ENCODE data around the gene PPP2R5B. TPM values are rescaled to one million over a fixed set of nuclear protein-coding genes. Genes with fewer than 3 reads are reported as not detected.

The PPP2R5B gene
- total RNA-seq, 1 donor from 2014 or later = 8.9 TPM

DNA sequence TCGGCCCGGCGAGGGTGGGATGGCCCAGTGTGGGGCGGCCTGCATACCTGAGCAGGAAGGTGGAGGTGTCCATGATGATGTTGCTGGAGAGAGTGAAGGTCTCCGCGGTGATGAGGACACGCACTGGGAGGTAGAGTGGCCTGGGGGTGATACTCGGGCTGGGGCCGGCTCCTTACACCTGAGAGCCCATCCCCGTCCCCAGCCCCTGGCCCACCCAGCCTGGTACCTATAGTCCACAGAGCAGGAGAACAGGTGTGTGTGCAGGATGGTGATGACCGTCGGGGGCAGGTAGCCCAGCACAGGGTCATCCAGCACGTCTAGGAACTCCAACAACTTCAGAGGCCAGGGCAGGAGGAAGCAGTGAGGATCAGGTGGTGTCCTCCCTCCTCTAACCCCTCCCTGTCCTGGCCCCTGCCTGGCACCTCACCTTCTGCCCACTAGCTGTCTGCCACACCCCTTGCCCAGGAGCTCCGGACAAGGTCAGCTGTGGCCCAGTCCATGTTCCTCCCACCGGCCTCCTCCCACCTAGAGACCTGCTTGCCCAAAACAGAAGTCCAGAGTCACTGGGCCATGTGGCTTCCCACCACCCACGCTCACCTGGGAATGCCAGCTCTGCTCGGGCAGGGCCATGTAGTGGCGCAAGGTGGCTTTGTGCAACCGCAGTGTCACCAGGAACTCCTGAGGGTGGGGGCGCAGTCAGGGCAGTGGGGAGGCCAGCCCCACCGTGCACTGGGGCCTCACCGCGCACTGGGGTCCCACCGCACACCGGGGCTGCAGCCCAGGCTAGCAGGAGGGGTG, 18.8 kb upstream of the PPP2R5B start:
- intact Hi-C loops (cut with micrococcal nuclease) = no loop called here

DNA sequence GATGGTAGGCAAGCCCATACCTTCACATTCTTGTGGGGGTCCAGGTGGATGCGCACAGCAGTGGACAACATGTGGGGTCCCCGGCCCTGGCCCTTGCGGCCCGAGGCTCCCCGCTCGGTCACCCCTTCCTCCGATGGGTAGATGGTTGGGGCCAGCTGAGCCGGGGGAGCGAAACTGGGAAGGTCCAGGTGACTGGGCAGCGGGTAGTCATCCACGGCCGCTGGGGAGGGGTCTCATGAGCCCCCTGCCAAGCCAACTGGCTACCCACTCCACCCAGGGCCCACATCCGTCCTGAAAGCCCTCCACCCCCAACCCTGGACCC, 18.2 kb upstream of the PPP2R5B start:
- intact Hi-C loops (cut with micrococcal nuclease) = no loop called here

DNA sequence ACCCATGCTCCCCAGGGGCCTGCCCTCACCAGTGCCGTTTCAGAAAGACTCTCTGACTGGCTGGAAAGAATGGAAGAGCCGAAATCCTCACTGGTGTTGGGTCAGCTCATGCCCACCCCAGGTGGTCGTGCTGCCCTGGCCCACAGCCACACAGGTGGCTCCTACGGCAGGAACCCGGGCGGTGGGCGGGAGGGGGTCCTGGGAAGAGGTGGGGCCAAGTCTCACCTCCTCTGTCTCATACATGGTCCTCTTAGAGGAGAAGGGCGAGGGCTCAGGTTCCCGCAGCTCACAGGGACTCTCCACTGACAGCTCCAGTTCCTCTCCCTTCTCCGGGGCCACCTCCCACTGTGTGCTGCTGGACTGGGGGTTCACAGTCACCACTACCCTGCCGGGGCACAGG, 15.7 kb upstream of the PPP2R5B start:
- intact Hi-C loops (cut with micrococcal nuclease) = no loop called here

DNA sequence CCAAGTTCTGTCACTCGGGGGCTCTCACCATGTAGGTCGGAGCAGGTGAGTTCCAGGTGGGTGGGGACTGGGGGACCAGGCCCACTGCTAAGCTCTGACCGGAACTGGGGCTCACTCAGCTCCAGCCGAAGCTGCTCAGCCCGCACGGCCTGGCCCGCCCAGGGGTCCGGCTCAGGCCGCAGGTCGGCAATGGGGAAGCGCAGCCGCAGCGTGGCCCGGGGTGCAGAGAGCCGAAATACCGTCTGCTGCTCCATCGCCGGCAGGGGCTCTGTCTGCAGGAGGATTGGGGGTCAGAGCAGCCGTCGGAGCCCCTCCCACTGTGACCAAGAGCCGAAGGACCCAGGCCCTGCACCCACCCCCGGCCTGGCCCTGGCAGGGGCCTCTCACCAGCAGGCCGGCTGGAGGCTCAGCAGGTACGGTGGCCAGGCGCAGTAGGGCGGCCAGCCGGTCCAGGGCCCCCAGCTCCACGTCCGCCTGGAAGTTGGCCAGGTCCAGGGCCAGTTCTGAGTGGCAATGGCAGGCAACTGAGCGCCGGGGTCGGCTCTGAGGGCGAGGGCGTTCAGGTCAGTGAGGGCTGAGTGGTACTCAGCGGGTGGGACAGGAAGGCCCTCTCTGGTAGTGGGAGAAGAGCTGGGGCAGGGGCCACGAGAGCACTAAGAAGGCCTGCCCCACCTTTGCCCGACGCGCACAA, 14.7 kb upstream of the PPP2R5B start:
- intact Hi-C loops (cut with micrococcal nuclease) = no loop called here

DNA sequence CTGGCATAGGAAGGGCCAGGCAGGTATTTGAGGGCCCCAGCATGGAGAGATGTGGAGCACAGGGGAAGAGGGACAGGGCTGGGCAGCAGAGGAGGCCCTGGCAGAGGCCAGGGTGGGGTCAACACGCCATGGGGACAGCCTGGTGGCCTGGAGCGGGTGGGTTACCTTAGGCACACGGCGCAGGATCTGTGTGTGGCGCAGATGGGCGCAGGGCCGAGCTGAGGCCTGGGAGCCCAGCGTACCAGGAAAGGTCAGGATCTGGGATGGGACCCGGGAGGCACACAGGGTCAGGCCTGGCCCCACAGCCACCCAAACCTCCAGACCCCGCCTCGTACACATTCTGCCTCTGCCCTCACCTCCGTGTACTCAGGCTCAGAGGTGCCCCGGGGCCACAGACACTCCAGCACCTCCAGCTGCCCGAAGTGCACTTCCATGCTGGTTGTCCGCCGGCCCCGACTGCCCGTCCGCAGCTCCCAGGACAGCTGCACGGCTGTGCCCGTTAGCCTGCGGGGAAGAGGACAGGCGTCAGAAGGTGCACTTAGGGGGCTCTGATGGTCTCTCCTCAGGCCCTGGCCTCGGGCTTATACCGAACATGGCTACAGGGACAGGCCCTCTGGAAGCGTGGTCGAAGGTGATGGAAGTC, 13.9 kb upstream of the PPP2R5B start:
- intact Hi-C loops (cut with micrococcal nuclease) = no loop called here

DNA sequence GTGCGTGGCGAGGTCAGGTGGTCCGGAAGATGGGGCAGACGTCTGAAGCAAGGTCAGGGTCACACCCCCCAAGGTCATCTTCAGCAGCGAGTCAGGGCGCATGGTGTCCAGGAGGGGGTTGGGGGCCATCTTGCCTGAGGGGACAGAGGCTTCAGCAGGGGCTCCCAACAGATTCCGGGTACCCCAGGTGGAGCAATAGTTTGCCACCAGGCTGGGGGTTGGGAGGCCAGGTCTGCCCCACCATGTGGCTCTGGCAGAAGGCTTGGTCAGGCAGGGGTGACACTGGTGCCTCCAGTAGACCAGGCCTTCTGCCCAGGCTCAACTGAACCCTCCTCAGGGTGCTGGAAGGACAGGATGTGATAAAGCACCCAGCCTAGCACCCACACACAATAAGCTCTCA, 13.3 kb upstream of the PPP2R5B start:
- intact Hi-C loops (cut with micrococcal nuclease) = no loop called here

DNA sequence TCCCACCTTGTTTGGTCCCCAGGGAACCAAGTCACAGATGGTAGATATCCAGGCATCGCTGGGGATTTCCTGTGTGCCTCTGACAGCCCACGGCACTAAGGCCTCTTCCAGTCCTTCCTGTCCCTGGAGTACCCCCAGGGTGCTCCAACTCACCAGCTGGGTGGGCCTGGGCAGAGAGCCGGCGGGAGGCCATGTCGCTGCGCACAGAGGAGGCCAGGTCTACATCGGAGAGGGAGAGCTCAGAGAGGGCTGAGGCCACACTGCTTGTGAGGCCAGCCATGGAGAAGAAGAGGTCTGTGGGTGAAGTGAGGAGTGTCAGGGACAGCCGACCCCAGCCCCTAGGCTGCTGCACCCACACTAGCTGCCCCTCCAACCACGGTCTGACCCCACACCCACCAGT, 12.8 kb upstream of the PPP2R5B start:
- intact Hi-C loops (cut with micrococcal nuclease) = no loop called here

DNA sequence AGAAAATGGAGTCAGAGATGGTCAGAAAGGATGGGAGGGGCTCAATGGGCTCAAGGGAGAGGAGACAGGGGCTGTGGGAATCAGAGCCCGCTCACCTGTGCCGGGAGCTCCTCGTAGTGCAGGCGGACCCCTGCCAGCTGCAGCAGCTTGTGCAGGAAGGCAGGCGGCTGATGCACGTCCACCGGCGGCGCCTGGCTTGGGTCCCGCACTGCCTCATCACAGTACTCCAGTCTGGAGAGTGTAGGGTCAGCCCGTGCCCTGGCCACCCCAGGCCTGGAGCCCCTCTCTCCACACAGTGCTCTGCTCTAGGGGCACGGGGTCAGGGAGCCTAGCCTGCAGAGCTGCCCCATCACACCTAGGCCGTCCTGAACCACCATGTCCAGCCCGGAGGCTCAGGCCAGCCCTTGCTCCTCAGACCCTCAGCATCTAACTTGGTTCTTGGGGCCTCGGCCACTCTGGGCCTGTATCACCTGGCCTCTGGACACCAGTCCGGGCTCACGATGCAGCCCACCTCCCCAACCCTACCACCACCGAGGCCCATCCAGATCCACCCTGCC, 11.2 kb upstream of the PPP2R5B start:
- intact Hi-C loops (cut with micrococcal nuclease) = no loop called here

DNA sequence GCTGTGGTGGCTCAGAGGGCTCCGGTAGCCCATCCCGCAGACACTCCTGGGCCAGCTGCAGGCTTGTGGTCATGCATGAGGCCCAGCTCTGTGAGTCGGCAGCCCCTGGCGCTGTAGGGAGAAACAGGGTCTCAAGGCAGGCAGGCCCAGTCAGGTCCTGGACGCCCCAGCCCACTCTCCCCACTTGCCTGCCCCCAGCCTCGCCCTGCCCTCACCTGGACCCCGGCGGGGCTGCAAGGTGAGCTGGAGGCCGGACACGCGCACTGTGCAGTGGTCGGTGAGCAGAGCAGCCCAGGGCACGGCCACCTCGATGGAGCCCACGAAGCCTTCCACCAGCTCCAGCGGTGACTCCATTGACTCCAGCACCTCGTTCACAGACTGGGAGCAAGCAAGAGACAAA, 10.4 kb upstream of the PPP2R5B start:
- intact Hi-C loops (cut with micrococcal nuclease) = no loop called here

DNA sequence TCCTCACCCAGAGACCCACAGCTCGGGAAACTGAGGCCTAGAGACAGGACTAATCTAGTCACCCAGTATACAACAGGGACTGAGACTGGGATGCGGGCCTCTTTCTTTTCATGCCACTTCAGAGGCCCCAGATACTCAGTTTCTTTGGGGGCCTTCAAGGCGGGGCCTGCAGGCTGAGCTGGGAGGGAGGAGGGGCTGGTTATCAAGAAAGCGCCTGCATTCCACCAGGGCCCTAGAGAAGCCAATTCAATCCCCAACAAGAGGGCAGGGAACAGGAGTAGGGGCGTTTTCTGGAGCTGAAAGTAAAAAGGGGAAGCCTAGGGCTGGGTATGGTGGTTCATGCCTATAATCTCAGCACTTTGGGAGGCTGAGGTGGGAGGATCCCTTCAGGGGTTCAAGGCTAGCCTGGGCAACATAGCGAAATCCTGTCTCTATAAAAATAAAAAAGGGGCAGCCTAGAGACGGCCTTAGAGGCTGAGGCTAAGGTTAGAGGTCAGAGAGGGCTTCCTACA, 9.1 kb upstream of the PPP2R5B start:
- intact Hi-C loops (cut with micrococcal nuclease) = loop anchor here (5.0 kb wide), 2 partner anchors 167 to 197 kb away; partner anchors contain the start of genes CDCA5, TM7SF2 and ZFPL1

DNA sequence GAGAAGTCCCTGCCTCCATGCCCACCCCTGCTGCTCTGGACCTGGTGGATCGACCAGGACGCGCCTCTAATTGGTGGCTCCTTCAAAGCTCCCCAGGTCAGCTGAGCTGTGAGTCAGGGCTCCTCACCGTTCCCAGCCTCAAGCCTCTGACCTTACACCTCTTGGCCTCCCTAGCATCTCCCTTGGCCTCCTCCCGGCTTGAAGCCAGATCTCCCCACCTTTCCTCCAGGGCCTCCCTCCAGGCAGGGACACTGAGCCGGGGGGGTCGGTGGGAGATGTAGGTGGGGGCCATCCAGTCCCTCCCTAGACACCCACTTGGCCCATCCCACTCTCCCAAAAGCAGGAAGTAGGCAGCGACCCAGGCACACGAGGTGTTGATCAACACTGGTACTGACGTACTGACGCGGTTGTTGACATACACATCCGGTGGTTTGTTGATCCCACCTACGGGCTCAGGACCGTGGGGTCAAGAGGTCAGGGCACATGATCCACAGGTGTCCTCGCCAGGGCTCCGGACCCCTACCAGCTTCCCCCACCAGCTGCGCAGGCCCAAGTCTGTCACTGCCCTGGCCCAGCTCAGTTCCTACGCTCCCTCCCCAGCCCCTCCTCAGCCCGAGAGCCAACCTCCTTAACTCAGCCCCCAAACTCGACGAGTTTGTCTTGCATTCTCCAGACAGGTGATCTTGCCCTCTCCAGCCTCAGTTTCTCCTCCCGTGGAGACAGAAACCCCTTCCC, 8.3 kb upstream of the PPP2R5B start:
- intact Hi-C loops (cut with micrococcal nuclease) = loop anchor here (1.0 to 5.0 kb wide), 5 partner anchors 8 to 196 kb away; partner anchors contain the start of genes CDCA5, EHD1, PPP2R5B and TM7SF2

DNA sequence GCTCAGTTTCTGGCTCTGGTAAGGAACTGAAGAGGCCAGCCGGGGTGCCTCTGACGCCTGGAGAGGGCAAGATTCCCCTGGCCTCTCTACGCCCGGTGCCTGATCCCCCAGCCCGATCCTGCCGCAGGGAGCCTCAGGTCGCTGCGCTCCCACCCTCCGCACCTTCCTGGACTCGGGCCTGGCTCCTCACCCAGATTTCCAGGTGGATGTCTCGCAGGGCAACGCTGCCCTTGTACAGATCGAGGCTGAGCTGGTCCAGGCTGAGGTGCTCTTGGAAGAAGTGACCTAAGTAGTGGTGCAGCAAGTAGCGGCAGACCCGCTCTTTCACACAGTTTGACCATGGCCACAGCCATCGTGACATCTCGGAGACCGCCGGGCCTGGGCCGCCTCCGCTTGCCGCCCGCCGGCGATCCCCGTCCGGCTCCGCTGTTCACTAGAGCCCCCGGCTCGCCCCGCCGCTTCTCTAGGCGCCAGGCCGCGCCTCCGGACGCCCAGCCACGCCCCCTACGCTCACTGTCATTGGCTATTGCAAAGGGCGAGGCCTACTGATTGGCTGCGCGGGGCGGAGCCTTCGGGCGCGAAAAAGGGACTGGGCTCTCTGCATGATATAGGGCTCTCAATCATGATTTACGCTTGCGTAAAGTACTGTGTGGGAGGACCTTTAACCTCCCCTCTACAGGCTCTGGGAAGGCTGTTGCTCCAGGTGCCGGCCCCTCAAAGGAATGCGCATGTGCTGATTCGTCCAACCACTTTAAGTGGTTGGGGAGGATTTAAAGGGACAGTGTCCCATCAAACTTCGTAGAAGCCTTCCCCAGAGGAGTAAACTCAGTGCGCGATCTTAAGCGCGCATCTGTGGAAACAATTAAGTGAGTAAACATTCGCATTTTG, 7.5 kb upstream of the PPP2R5B start, which contains the start of gene ATG2A:
Gene ATG2A (minus strand): TSS at position 435 of the 888 bp plus-strand sequence. CDS start 74 bp downstream, at position 361.
- intact Hi-C loops (cut with micrococcal nuclease) = loop anchor here (1.0 to 5.0 kb wide), 8 partner anchors 7 to 195 kb away; partner anchors contain the start of genes CDCA5, EHD1, PPP2R5B and SAC3D1

DNA sequence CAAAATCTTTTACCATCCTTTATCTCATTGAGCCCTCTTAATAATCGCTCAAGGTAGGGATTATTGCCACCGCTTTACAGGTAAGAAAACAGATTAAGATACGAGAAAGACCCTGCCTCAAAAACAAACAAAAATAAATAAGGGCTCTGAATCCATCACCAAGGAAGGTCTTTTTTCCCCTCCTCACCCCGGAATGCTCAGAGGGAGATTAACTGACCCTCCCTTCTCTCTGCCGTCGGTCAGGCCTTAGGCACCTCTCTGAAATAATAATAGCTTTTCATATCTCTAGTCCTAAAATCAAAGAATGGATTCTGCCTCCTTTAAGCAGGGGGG, 6.9 kb upstream of the PPP2R5B start:
- intact Hi-C loops (cut with micrococcal nuclease) = loop anchor here (1.0 to 5.0 kb wide), 7 partner anchors 39 to 195 kb away; partner anchors contain the start of genes CDCA5, EHD1, SAC3D1 and SF1

DNA sequence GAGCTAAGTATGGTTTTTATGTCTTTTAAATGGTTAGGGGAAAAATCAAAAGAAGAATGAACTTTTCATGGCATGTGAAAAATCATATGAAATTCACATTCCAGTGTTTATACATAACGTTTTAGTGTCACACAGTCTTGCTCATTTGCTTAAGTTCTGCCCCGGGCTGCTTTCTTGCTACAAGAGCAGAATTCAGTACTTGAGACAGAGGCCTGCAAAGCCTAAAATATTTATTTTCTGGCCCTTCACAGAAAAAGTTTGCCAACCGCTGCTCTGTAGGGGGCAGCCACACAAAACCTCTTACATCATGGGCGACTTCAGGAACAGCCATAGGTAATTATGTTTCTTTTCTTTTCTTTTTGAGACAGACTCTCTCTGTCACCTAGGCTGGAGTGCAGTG, 6.5 kb upstream of the PPP2R5B start:
- intact Hi-C loops (cut with micrococcal nuclease) = loop anchor here (5.0 kb wide), 2 partner anchors 164 to 194 kb away; partner anchors contain the start of genes CDCA5, TM7SF2 and ZFPL1

DNA sequence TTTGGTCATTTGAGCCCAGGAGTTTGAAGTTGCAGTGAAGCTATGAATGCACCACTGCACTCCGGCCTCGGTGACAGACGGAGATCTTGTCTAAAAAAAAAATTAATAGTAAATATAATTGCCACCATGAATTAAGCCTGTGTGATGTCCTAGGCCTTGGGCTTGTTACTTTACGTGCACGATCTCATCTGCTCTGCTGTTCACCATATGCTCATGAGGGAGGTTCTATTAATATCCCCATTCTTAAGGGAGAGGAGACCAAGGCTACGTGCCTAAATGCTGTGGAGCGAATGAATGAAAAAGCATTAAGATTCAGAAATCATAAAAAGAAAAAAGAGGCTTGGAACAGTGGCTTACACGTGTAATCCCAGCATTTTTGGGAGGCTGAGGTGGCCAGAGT, 4.9 kb upstream of the PPP2R5B start:
- intact Hi-C loops (cut with micrococcal nuclease) = loop anchor here (5.0 kb wide), 3 partner anchors 93 to 193 kb away; partner anchors contain the start of genes ARL2, CDCA5, TM7SF2 and ZFPL1

DNA sequence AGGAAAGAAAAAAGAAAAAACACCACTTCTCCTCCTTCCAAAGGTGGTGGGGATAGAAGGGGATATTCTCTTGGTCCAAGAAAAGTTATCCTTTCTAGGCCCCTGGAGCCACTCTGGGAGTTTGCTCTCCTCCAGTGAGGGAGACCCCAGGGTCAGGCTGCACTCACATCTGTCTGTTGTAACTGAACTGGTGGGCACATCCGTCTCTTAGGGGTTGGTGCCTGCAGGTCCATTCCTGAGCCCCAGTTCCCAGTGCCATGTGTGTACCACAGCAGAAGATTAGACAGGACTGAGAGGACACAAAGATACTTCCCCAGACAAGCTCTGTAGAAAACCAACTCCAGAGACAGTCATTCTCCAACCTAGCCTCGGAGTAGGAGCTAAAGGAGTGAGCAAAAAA, 4.4 kb upstream of the PPP2R5B start:
- intact Hi-C loops (cut with micrococcal nuclease) = loop anchor here (5.0 kb wide), 1 partner anchor 92 kb away; the partner anchor contains the start of gene ARL2

DNA sequence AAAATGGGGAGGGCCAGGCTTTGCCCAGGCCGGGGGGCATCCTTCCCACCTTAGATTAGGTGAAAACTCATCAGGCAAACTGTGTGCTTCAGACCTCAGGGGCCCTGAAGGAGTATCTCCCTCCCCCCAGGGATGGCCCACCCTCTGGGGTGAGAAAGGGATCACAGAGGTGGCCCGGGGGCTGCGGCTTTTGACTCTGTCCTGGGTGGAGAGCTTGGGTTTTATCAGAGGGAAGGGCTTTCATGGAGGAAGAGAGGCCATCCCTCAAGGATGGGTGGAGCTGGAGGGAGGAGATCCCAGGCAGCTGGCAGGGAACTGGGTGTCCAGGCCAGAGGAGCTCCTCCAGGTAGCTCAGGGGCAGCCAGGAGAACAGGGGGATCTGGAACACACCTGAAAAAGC, 3.1 kb upstream of the PPP2R5B start:
- intact Hi-C loops (cut with micrococcal nuclease) = loop anchor here (5.0 kb wide), 1 partner anchor 91 kb away; the partner anchor contains the start of gene ARL2

DNA sequence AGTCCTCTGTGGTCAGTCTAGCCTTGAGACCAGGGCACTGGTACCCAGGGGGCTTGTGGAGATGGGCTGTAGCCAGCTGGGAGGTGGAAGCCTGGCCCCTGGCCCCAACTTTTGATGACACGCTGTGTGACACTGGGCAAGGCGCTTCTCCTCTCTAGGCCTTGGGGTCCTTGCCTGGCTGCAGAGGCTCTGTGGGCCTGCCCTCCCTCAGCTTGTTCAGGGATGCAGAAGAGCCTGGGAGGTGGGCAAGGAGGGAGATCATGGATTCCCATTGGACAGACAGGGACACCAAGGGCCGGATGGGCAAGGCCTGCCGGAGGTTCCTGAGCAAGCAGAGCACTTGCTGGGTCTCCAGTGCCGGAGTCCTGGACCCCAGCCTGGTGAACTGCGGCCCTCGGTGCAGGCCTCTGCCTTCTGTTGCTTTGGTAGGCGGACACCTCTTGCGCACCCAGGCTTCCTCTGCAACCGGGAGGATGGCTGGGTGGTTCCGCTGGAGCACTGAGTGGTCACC, 1.3 kb upstream of the PPP2R5B start:
- intact Hi-C loops (cut with micrococcal nuclease) = loop anchor here (5.0 kb wide), 1 partner anchor 89 kb away; the partner anchor contains the start of gene ARL2

DNA sequence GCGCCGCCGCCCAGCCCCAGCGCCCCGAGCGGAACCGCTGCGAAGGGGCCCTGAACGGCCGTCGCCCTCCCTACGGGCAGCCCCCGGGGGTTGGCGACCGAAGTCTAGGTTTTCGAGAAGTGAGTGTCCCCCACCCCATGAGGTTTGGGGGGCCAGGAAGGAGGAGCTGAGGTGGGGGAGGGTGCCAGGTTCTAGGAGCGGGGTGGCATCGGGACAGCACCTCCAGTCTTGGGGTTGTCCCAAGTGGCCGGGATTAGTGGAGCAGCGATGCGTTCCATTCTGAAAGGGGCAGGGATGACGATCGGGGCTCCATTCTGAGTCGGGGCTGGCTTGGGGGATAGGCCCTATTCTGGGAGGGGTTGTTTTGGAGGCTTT, 408 bp downstream of the PPP2R5B start:
- intact Hi-C loops (cut with micrococcal nuclease) = loop anchor here (1.0 to 5.0 kb wide), 5 partner anchors 9 to 146 kb away; partner anchors contain the start of genes ARL2, EHD1 and SNX15
